ENCODE results near the gene PANX1.

PANX1 gene

GRCh38 chr11:94203070-94203469 lies 74.4 kb downstream of the PANX1 start:
- Histone ChIP-seq H4K20me1 (ENCODE audit: control insufficient read depth, insufficient read depth, low read depth, low read length) (no peaks in the 10 kb centered on the region), H3K9me2 (replicated peaks; ENCODE audit: control insufficient read depth, low read length) (no peaks in the 10 kb centered on the region), H3K36me3 (ENCODE audit: control insufficient read depth, low read length) (no peaks in the 10 kb centered on the region), H3K4me2 (ENCODE audit: low read length) (no peak overlapping the region), H3K79me2 (ENCODE audit: control insufficient read depth, low read length) (no peaks in the 10 kb centered on the region), H3K27ac (ENCODE audit: low read depth, low read length) (no peak overlapping the region), H3K9me3 (ENCODE audit: control insufficient read depth, insufficient read depth, low read length) (no peaks in the 10 kb centered on the region), H3K27me3 (ENCODE audit: control insufficient read depth, low read length) (no peaks in the 10 kb centered on the region), H3F3A (ENCODE audit: control insufficient read depth, insufficient read depth) (no peaks in the 10 kb centered on the region), H3K4me1 (ENCODE audit: control insufficient read depth, low read length) (no peaks in the 10 kb centered on the region), H3K4me3 (ENCODE audit: low read length) (no peak overlapping the region)
- no peak for TF ChIP-seq CTCF (IDR thresholded peaks at IDR 0.05; ENCODE audit: low read depth, low read length, poor library complexity, severe bottlenecking)
- no peak for TF ChIP-seq EZH2phosphoT487 (IDR thresholded peaks at IDR 0.05; ENCODE audit: borderline replicate concordance, low read length)

- Histone ChIP-seq H3K27me3 (ENCODE audit: control insufficient read depth, low read length) (no peaks in the 10 kb centered on the region), H3K9me2 (replicated peaks; ENCODE audit: control insufficient read depth, low read length) (no peaks in the 10 kb centered on the region), H4K20me1 (ENCODE audit: control insufficient read depth, insufficient read depth, low read depth, low read length) (no peaks in the 10 kb centered on the region), H3K4me2 (ENCODE audit: low read length) (no peak overlapping the region), H3F3A (ENCODE audit: control insufficient read depth, insufficient read depth) (no peaks in the 10 kb centered on the region), H3K36me3 (ENCODE audit: control insufficient read depth, low read length) (no peaks in the 10 kb centered on the region), H3K4me1 (ENCODE audit: control insufficient read depth, low read length) (no peaks in the 10 kb centered on the region), H3K27ac (ENCODE audit: low read depth, low read length) (no peak overlapping the region), H3K9me3 (ENCODE audit: control insufficient read depth, insufficient read depth, low read length) (no peaks in the 10 kb centered on the region), H3K79me2 (ENCODE audit: control insufficient read depth, low read length) (no peaks in the 10 kb centered on the region), H3K4me3 (ENCODE audit: low read length) (no peak overlapping the region)
- TF ChIP-seq EZH2phosphoT487 (IDR thresholded peaks at IDR 0.05; ENCODE audit: borderline replicate concordance, low read length) (no peak), CTCF (IDR thresholded peaks at IDR 0.05; ENCODE audit: low read depth, low read length, poor library complexity, severe bottlenecking) (no peak)
These were observed 82.7 kb downstream of the PANX1 start for GRCh38 chr11:94211261-94211830.

- no peaks in the 10 kb centered on the region for H3K27me3 ChIP-seq (ENCODE audit: control insufficient read depth, low read length)
- H3K9me2 ChIP-seq (replicated peaks; ENCODE audit: control insufficient read depth, low read length): no peaks in the 10 kb centered on the region
- H3K27ac ChIP-seq (ENCODE audit: low read depth, low read length): no peak overlapping the region
- no peak overlapping the region for H3K4me2 ChIP-seq (ENCODE audit: low read length)
- no peak overlapping the region for H3K4me3 ChIP-seq (ENCODE audit: low read length)
- H3K4me1 ChIP-seq (ENCODE audit: control insufficient read depth, low read length): no peaks in the 10 kb centered on the region
- H4K20me1 ChIP-seq (ENCODE audit: control insufficient read depth, insufficient read depth, low read depth, low read length): no peaks in the 10 kb centered on the region
- H3K9me3 ChIP-seq (ENCODE audit: control insufficient read depth, insufficient read depth, low read length): no peaks in the 10 kb centered on the region
- H3F3A ChIP-seq (ENCODE audit: control insufficient read depth, insufficient read depth): no peaks in the 10 kb centered on the region
- no peaks in the 10 kb centered on the region for H3K79me2 ChIP-seq (ENCODE audit: control insufficient read depth, low read length)
- no peaks in the 10 kb centered on the region for H3K36me3 ChIP-seq (ENCODE audit: control insufficient read depth, low read length)
- TF ChIP-seq CTCF (IDR thresholded peaks at IDR 0.05; ENCODE audit: low read depth, low read length, poor library complexity, severe bottlenecking) (no peak), EZH2phosphoT487 (IDR thresholded peaks at IDR 0.05; ENCODE audit: borderline replicate concordance, low read length) (no peak)
These were observed 84.3 kb downstream of the PANX1 start for GRCh38 chr11:94212898-94213297.

Measured in DOHH2 (cell line).